Prostate gland (tissue), 2 donors: ENCODE data around the gene NSD2. TPM values are rescaled to one million over a fixed set of nuclear protein-coding genes. Genes with fewer than 3 reads are reported as not detected.

Source experiments
- DNase-seq: peaks from one replicate; pipeline ENCODE4 v3.0.0-alpha.2; 2019; ENCODE audit warnings: low spot score
- H3K27ac ChIP-seq, 2 donors: fragments of 200-600 bp; sonication (generic); 2 replicates each; pipeline ENCODE4 v1.5.1; 2017 to 2019
- H3K27me3 ChIP-seq: fragments of 200-600 bp; sonication (generic); replicated peaks from 2 replicates; pipeline ENCODE4 v1.5.1; 2019; ENCODE audit not compliant: insufficient read depth
- H3K36me3 ChIP-seq, 2 donors: fragments of 200-600 bp; sonication (generic); 1 replicate in 1 of 2; 2 replicates in 1 of 2; pipeline versions ENCODE4 v1.5.1 to v1.8.1; 2017 to 2019
- H3K4me1 ChIP-seq: fragments of 200-600 bp; sonication (generic); replicated peaks from 2 replicates; pipeline ENCODE4 v1.5.1; 2019
- H3K4me3 ChIP-seq, 2 donors: fragments of 200-600 bp; sonication (generic); 2 replicates each; pipeline ENCODE4 v1.5.1; 2017 to 2019
- H3K9me3 ChIP-seq: fragments of 200-600 bp; sonication (generic); 2 replicates; pipeline ENCODE4 v1.5.1; 2017
- POLR2A ChIP-seq: fragments of 450-650 bp; IDR thresholded peaks from one replicate; pipeline ENCODE4 v1.6.1; 2016; ENCODE audit warnings: antibody characterized with exemption, mild to moderate bottlenecking
- POLR2AphosphoS5 ChIP-seq: sonication (generic); formaldehyde crosslinking; IDR thresholded peaks from one replicate; pipeline ENCODE4 v1.6.1; 2017; ENCODE audit warnings: antibody characterized with exemption
- WGBS: methylation state at CpG from one replicate; pipeline ENCODE4 v1.1.5; 2018; 5-methylcytosine and 5-hydroxymethylcytosine counted together
- intact Hi-C: fragments of 100-400 bp; cut with DNase I; formaldehyde crosslinking; loops from one replicate; pipeline ENCODE4 v1.14.2; 2022
- total RNA-seq, 2 donors: library from RNA; depleted of rRNA; stranded (reverse); fragments of >200 nt; gene quantifications; one replicate each; pipeline ENCODE4 v1.1.0, GENCODE V29; 2016
- TF ChIP-seq, protein P1 (sequence below), 4 experiments: fragments of 200-600 bp in 2 of 4; fragments of 450-650 bp in 2 of 4; sonication (generic) in 2 of 4; IDR thresholded peaks; 1 replicate in 3 of 4; 2 replicates in 1 of 4; pipeline ENCODE4 v1.5.1; 2016 to 2019; ENCODE audit warnings: antibody characterized with exemption in 4 of 4, mild to moderate bottlenecking in 2 of 4, moderate library complexity in 2 of 4

The NSD2 gene
- total RNA-seq, 2 donors from 2014 or later: 18.0 to 75.0 TPM

DNA sequence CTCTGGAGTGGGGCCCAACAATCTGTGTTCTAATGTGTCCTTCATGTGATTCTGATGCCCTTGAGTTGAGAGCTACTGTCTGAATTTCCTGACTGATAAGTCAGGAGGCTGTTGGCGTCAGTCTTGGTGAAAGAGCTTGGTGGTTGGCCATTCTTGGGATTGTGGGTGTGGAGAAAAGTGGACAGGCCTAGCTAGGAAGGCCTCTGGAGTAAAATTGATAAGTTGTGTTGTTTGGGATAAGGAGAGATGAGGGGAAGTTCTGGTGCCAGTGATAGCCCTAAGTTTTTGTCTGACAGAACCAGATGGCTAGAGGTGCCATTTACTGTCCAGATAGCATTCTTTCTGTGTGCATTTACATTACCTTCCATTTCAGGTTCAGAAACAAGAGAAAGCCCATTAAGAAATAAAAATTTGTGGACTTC, 11.7 kb downstream of the NSD2 start:
- TF ChIP-seq POLR2AphosphoS5 (no peak), POLR2A (no peak)
- TF ChIP-seq, protein P1, sequence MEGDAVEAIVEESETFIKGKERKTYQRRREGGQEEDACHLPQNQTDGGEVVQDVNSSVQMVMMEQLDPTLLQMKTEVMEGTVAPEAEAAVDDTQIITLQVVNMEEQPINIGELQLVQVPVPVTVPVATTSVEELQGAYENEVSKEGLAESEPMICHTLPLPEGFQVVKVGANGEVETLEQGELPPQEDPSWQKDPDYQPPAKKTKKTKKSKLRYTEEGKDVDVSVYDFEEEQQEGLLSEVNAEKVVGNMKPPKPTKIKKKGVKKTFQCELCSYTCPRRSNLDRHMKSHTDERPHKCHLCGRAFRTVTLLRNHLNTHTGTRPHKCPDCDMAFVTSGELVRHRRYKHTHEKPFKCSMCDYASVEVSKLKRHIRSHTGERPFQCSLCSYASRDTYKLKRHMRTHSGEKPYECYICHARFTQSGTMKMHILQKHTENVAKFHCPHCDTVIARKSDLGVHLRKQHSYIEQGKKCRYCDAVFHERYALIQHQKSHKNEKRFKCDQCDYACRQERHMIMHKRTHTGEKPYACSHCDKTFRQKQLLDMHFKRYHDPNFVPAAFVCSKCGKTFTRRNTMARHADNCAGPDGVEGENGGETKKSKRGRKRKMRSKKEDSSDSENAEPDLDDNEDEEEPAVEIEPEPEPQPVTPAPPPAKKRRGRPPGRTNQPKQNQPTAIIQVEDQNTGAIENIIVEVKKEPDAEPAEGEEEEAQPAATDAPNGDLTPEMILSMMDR (IDR thresholded peaks at IDR 0.05): no peak
- Histone ChIP-seq H3K27me3 (no peaks in the 10 kb centered on the region), H3K9me3 (no peaks in the 10 kb centered on the region), H3K4me3 (no peak overlapping the region), H3K4me1 (no peaks in the 10 kb centered on the region), H3K27ac (no peak overlapping the region), H3K36me3 (no peaks in the 10 kb centered on the region)
- no peak for DNase-seq
- WGBS: 100% methylated on average over 1 of the region's 1 CpG
- intact Hi-C loops: no loop called here

DNA sequence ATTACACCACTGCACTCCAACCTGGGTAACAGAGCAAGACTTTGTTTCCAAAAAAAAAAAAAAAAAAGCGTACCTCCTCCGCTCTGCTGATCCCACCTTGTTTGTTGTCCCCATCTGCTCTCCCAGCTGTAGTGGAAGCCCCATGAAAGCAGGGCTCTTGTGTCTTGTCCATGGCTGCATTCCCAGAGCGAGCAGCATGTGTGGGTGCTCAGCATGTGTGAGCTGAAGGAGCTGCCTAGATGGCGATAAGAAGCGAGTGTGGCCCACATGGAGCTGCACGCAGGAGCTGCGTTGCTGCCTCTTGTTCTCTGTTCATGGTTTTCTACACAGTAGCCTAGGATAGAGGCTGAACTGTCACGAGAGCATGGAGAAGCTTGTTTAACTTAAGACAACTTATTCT, 12.4 kb downstream of the NSD2 start:
- no peak overlapping the region for H3K27ac ChIP-seq
- no peaks in the 10 kb centered on the region for H3K36me3 ChIP-seq
- no peaks in the 10 kb centered on the region for H3K27me3 ChIP-seq
- 95% methylated on average over 8 of the region's 8 CpGs for WGBS
- H3K4me3 ChIP-seq: no peak overlapping the region
- TF ChIP-seq POLR2A (no peak), POLR2AphosphoS5 (no peak)
- intact Hi-C loops: no loop called here
- DNase-seq: no peak
- no peaks in the 10 kb centered on the region for H3K9me3 ChIP-seq
- H3K4me1 ChIP-seq: no peaks in the 10 kb centered on the region

DNA sequence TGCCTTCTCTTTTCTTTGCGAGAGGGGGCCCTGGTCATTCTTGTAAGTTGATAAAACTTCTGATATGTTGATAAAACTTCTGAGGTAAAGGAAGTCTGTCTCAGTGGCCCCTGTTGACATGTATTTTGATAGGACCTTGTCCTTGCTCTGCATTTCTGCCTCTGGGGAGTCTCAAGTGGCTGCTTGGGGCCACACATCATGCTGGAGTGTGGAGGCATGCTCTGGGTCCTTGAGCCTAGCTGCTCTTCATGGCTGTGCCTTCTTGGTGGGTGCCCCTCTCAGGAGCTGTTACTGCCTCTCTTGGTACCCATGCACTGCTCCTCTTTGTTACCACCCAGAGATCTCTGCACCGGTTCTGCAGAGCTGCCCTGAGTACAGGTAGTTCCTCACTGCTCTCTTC, 14.2 kb downstream of the NSD2 start:
- no peak overlapping the region for H3K27ac ChIP-seq
- H3K27me3 ChIP-seq: no peaks in the 10 kb centered on the region
- no peaks in the 10 kb centered on the region for H3K36me3 ChIP-seq
- 75% methylated on average over 2 of the region's 2 CpGs for WGBS
- H3K4me3 ChIP-seq: no peak overlapping the region
- no peak for DNase-seq
- H3K9me3 ChIP-seq: no peaks in the 10 kb centered on the region
- intact Hi-C loops: no loop called here
- TF ChIP-seq, protein P1 (IDR thresholded peaks at IDR 0.05): no peak
- no peak for TF ChIP-seq POLR2AphosphoS5
- no peak for TF ChIP-seq POLR2A
- H3K4me1 ChIP-seq: no peaks in the 10 kb centered on the region

DNA sequence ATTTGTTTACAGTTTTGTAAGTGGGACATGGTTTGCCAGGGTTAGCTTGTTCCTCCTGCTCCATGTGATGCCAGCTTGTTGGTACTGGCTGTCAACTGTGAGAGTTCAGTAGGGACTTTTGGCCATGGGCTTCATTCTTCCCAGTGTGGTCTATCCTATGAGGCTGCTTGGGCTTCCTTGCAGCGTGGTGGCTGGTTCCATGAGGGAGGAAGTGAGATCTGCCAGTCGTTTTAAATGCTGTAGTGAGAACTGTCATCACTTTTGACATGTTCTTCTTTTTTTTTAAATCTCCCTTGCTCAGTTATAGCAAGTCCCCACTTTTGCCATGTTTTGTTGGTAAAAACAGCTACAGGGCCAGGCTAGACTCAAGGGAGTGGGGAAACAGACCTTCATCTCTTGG, 15.9 kb downstream of the NSD2 start:
- no peak overlapping the region for H3K27ac ChIP-seq
- TF ChIP-seq POLR2A (no peak), POLR2AphosphoS5 (no peak)
- TF ChIP-seq, protein P1 (IDR thresholded peaks at IDR 0.05): no peak
- no peaks in the 10 kb centered on the region for H3K36me3 ChIP-seq
- no peaks in the 10 kb centered on the region for H3K9me3 ChIP-seq
- 67% methylated on average over 2 of the region's 2 CpGs for WGBS
- intact Hi-C loops: no loop called here
- H3K27me3 ChIP-seq: no peaks in the 10 kb centered on the region
- no peak for DNase-seq
- no peak overlapping the region for H3K4me3 ChIP-seq
- no peaks in the 10 kb centered on the region for H3K4me1 ChIP-seq

DNA sequence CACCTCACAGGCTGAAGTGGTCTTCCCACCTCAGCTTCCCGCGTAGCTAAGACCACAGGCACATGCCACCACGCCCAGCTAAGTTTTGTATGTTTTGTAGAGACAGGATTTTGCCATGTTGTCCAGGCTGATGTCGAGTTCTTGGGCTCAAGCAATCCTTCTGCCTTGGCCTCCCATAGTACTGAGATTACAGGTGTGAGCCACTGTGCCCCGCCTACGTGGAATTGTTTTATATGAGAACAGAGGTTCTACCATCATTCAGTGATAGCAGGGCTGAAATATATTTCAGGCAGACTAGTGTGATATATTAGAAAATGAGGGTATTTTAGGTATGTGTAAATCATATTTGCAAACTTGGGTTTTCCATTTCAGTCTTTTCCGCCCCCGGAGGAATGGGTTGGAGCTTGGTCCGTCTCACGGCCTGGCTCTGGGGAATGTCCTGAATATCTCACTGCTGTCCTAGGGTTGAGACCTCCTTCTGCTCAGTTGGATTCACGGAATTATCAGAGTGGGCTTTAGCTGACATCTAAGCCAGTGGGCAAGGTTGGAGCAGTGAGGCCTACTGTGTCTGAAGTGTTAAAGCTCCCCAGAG, 19.9 kb downstream of the NSD2 start:
- no peak for DNase-seq
- Histone ChIP-seq H3K27me3 (no peaks in the 10 kb centered on the region), H3K4me1 (no peaks in the 10 kb centered on the region), H3K4me3 (no peak overlapping the region), H3K36me3 (no peaks in the 10 kb centered on the region), H3K9me3 (no peaks in the 10 kb centered on the region), H3K27ac (no peak overlapping the region)
- WGBS: 95% methylated on average over 11 of the region's 11 CpGs
- intact Hi-C loops: no loop called here
- TF ChIP-seq POLR2AphosphoS5: no peak
- TF ChIP-seq POLR2A: no peak
- TF ChIP-seq, protein P1 (IDR thresholded peaks at IDR 0.05): no peak
